ENCODE measurements around the gene ARHGEF1.

The ARHGEF1 gene

GRCh38 chr19:41901707-41902360, 18.9 kb downstream of the ARHGEF1 start:
- in situ Hi-C loops (cut with MboI; ENCODE audit: low sequenced_read_pairs) = no loop called here

GRCh38 chr19:41902594-41902993, 19.6 kb downstream of the ARHGEF1 start:
- in situ Hi-C loops (cut with MboI; ENCODE audit: low sequenced_read_pairs) = no loop called here

- in situ Hi-C loops (cut with MboI; ENCODE audit: low sequenced_read_pairs) = no loop called here
These were observed 20.4 kb downstream of the ARHGEF1 start for GRCh38 chr19:41903193-41903953.

- in situ Hi-C loops (cut with MboI; ENCODE audit: low sequenced_read_pairs) = no loop called here
These were observed 21.3 kb downstream of the ARHGEF1 start for GRCh38 chr19:41904118-41904870.

GRCh38 chr19:41905273-41906002, 22.5 kb downstream of the ARHGEF1 start:
- in situ Hi-C loops (cut with MboI; ENCODE audit: low sequenced_read_pairs) = no loop called here

- in situ Hi-C loops (cut with MboI; ENCODE audit: low sequenced_read_pairs) = no loop called here
These were observed 23.3 kb downstream of the ARHGEF1 start for GRCh38 chr19:41906271-41906670.

- in situ Hi-C loops (cut with MboI; ENCODE audit: low sequenced_read_pairs) = no loop called here
These were observed 24.1 kb downstream of the ARHGEF1 start for GRCh38 chr19:41906916-41907680.

- in situ Hi-C loops (cut with MboI; ENCODE audit: low sequenced_read_pairs) = no loop called here
These were observed 25.1 kb downstream of the ARHGEF1 start for GRCh38 chr19:41907994-41908615.

- in situ Hi-C loops (cut with MboI; ENCODE audit: low sequenced_read_pairs) = no loop called here
These were observed 25.9 kb downstream of the ARHGEF1 start for GRCh38 chr19:41908724-41909464.

- in situ Hi-C loops (cut with MboI; ENCODE audit: low sequenced_read_pairs) = no loop called here
These were observed 26.7 kb downstream of the ARHGEF1 start for GRCh38 chr19:41909706-41910105.

- in situ Hi-C loops (cut with MboI; ENCODE audit: low sequenced_read_pairs) = no loop called here
These were observed 27.4 kb downstream of the ARHGEF1 start for GRCh38 chr19:41910240-41910991.

- in situ Hi-C loops (cut with MboI; ENCODE audit: low sequenced_read_pairs) = no loop called here
These were observed 28.3 kb downstream of the ARHGEF1 start for GRCh38 chr19:41910992-41911888.

GRCh38 chr19:41911889-41912731, 29.1 kb downstream of the ARHGEF1 start:
- in situ Hi-C loops (cut with MboI; ENCODE audit: low sequenced_read_pairs) = no loop called here

- in situ Hi-C loops (cut with MboI; ENCODE audit: low sequenced_read_pairs) = no loop called here
These were observed 30.0 kb downstream of the ARHGEF1 start for GRCh38 chr19:41912899-41913537.

GRCh38 chr19:41913538-41914423, 30.8 kb downstream of the ARHGEF1 start:
- in situ Hi-C loops (cut with MboI; ENCODE audit: low sequenced_read_pairs) = no loop called here

Measured in HL-60/S4 treated with phorbol 12-myristate 13-acetate at 8.2 ng/mL for 4 days and 3 days (cell line).